GM21528 (cell line): Measurements from ENCODE around the gene CDC42EP4.
A peak's percentile ranks its signal among the peaks of the same experiment; 100 is the strongest.

Source experiments
- ATAC-seq: cut with Tn5 transposase; IDR thresholded peaks from one replicate; pipeline ENCODE4 v1.9.1; 2021; ENCODE audit warnings: mild to moderate bottlenecking, moderate library complexity; ENCODE audit not compliant: unreplicated experiment, low FRiP score

The CDC42EP4 gene

GRCh38 chr17:73304438-73304837 is 7.4 kb downstream of the CDC42EP4 start:
- ATAC-seq = no peak

- no peak for ATAC-seq
Measured at GRCh38 chr17:73302189-73302588, 9.6 kb downstream of the CDC42EP4 start.

GRCh38 chr17:73301369-73301768 is 10.4 kb downstream of the CDC42EP4 start:
- ATAC-seq = no peak

GRCh38 chr17:73300392-73300791 is 11.4 kb downstream of the CDC42EP4 start:
- ATAC-seq = no peak

- no peak for ATAC-seq
Measured at GRCh38 chr17:73297934-73298861, 13.6 kb downstream of the CDC42EP4 start.

- ATAC-seq = no peak
Measured at GRCh38 chr17:73293480-73293911, 18.3 kb downstream of the CDC42EP4 start.

- ATAC-seq = no peak
Measured at GRCh38 chr17:73293031-73293430, 18.8 kb downstream of the CDC42EP4 start.

GRCh38 chr17:73292031-73292531 is 19.7 kb downstream of the CDC42EP4 start:
- no peak for ATAC-seq

- peak; percentile 84 for ATAC-seq
Measured at GRCh38 chr17:73291260-73291801, 20.5 kb downstream of the CDC42EP4 start.

GRCh38 chr17:73290399-73291259 is 21.2 kb downstream of the CDC42EP4 start:
- peak; percentile 48 for ATAC-seq

- ATAC-seq = no peak
Measured at GRCh38 chr17:73289549-73290254, 22.1 kb downstream of the CDC42EP4 start.

GRCh38 chr17:73288534-73289302 is 23.1 kb downstream of the CDC42EP4 start:
- ATAC-seq = no peak

GRCh38 chr17:73286863-73287296 is 24.9 kb downstream of the CDC42EP4 start:
- ATAC-seq = no peak

GRCh38 chr17:73285916-73286862 is 25.6 kb downstream of the CDC42EP4 start:
- no peak for ATAC-seq

- no peak for ATAC-seq
Measured at GRCh38 chr17:73285603-73285908, 26.2 kb downstream of the CDC42EP4 start.

- no peak for ATAC-seq
Measured at GRCh38 chr17:73284906-73285602, 26.7 kb downstream of the CDC42EP4 start.

- no peak for ATAC-seq
Measured at GRCh38 chr17:73284354-73284753, 27.4 kb downstream of the CDC42EP4 start.

- no peak for ATAC-seq
Measured at GRCh38 chr17:73283841-73284282, 27.9 kb downstream of the CDC42EP4 start.
